IMR-90 (cell line): ENCODE data around the gene GPR75.
"Not testable (repeated sequence)": the region's sequence is repeated elsewhere in the genome, so short reads cannot be mapped to it uniquely, and the experiment has no call there.

Source experiments
- BHLHE40 ChIP-seq: fragments of 150-350 bp; IDR thresholded peaks from 2 replicates; pipeline ENCODE4 v1.6.1; 2016; ENCODE audit warnings: mild to moderate bottlenecking, low read depth, low read length
- CEBPB ChIP-seq: IDR thresholded peaks from 2 replicates; pipeline ENCODE4 v1.6.1; 2012; ENCODE audit warnings: low read depth, low read length, improper control_type of control experiment
- CHD1 ChIP-seq: IDR thresholded peaks from 2 replicates; pipeline ENCODE4 v1.6.1; 2012; ENCODE audit warnings: low read depth, low read length, improper control_type of control experiment
- FOS ChIP-seq: fragments of 150-350 bp; IDR thresholded peaks from 2 replicates; pipeline ENCODE4 v1.6.1; 2016; ENCODE audit warnings: low read depth, low read length
- MAFK ChIP-seq: IDR thresholded peaks from 2 replicates; pipeline ENCODE4 v1.6.1; 2012; ENCODE audit warnings: low read depth, low read length, improper control_type of control experiment
- MXI1 ChIP-seq: IDR thresholded peaks from 2 replicates; pipeline ENCODE4 v1.6.1; 2012; ENCODE audit warnings: low read depth, mild to moderate bottlenecking, low read length, moderate library complexity, borderline replicate concordance
- POLR2A ChIP-seq: IDR thresholded peaks from 2 replicates; pipeline ENCODE4 v1.6.1; 2012; ENCODE audit warnings: mild to moderate bottlenecking, low read depth, low read length
- RAD21 ChIP-seq: IDR thresholded peaks from 2 replicates; pipeline ENCODE4 v1.6.1; 2012; ENCODE audit warnings: low read length, improper control_type of control experiment
- RCOR1 ChIP-seq: IDR thresholded peaks from 2 replicates; pipeline ENCODE4 v1.6.1; 2012; ENCODE audit warnings: mild to moderate bottlenecking, low read length, improper control_type of control experiment; ENCODE audit not compliant: insufficient replicate concordance
- RFX5 ChIP-seq: IDR thresholded peaks from 2 replicates; pipeline ENCODE4 v1.8.0; 2012; ENCODE audit warnings: low read depth, mild to moderate bottlenecking, low read length, moderate library complexity
- SMC3 ChIP-seq: fragments of 150-350 bp; IDR thresholded peaks from 2 replicates; pipeline ENCODE4 v1.6.1; 2016; ENCODE audit warnings: low read depth, mild to moderate bottlenecking, antibody characterized with exemption, low read length, moderate library complexity
- TF ChIP-seq, protein P1 (sequence below): conservative IDR thresholded peaks from 2 replicates; pipeline ENCODE4 v1.5.1; 2012; ENCODE audit warnings: mild to moderate bottlenecking, low read depth, low read length, improper control_type of control experiment
- TF ChIP-seq, protein P2 (sequence below): fragments of 150-350 bp; IDR thresholded peaks from 2 replicates; pipeline ENCODE4 v1.6.1; 2017; ENCODE audit warnings: mild to moderate bottlenecking, antibody characterized with exemption, low read length, low read depth

DNA sequence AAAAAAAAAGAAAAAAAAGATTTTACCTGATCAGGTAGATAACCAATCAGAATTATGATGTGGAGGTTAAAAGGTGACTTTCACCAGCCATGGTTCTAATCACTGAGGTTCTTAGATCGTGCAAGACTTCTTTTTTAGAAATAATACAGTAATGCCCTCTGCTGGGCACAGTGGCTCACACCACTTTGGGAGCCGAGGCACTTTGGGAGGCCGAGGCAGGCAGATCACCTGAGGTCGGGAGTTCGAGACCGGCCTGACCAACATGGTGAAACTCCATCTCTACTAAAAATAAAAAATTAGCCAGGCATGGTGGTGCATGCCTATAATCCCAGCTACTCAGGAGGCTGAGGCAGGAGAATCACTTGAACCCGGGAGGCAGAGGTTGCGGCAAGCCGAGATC, 36.1 kb downstream of the GPR75 start:
- TF ChIP-seq, protein P1, sequence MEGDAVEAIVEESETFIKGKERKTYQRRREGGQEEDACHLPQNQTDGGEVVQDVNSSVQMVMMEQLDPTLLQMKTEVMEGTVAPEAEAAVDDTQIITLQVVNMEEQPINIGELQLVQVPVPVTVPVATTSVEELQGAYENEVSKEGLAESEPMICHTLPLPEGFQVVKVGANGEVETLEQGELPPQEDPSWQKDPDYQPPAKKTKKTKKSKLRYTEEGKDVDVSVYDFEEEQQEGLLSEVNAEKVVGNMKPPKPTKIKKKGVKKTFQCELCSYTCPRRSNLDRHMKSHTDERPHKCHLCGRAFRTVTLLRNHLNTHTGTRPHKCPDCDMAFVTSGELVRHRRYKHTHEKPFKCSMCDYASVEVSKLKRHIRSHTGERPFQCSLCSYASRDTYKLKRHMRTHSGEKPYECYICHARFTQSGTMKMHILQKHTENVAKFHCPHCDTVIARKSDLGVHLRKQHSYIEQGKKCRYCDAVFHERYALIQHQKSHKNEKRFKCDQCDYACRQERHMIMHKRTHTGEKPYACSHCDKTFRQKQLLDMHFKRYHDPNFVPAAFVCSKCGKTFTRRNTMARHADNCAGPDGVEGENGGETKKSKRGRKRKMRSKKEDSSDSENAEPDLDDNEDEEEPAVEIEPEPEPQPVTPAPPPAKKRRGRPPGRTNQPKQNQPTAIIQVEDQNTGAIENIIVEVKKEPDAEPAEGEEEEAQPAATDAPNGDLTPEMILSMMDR, result not testable (repeated sequence)
- not testable (repeated sequence) for TF ChIP-seq POLR2A, CHD1, RFX5, MAFK, MXI1, RAD21, SMC3, FOS, BHLHE40, CEBPB, RCOR1
- TF ChIP-seq, protein P2, sequence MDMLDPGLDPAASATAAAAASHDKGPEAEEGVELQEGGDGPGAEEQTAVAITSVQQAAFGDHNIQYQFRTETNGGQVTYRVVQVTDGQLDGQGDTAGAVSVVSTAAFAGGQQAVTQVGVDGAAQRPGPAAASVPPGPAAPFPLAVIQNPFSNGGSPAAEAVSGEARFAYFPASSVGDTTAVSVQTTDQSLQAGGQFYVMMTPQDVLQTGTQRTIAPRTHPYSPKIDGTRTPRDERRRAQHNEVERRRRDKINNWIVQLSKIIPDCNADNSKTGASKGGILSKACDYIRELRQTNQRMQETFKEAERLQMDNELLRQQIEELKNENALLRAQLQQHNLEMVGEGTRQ, result not testable (repeated sequence)
